NB4 (cell line): ENCODE measurements around the gene LRRC4C.

Source experiments
- CTCF ChIP-seq: IDR thresholded peaks from one replicate; pipeline ENCODE4 v1.5.1; 2012; ENCODE audit warnings: low read depth, low read length
- MAX ChIP-seq: IDR thresholded peaks from 2 replicates; pipeline ENCODE4 v1.6.1; 2011; ENCODE audit warnings: low read depth, low read length

GRCh38 chr11:41398175-41398574 is 61.3 kb downstream of the LRRC4C start:
- no peak for TF ChIP-seq CTCF
- TF ChIP-seq MAX: no peak
